Endodermal cell (in vitro differentiated cells): ENCODE data around the gene GEMIN4. TPM values are rescaled to one million over a fixed set of nuclear protein-coding genes. Genes with fewer than 3 reads are reported as not detected.

Experiments
- DNase-seq: peaks from one replicate; pipeline ENCODE4 v3.0.0-alpha.2; 2017
- H3K27ac ChIP-seq: 2 replicates; pipeline ENCODE4 v1.5.1; 2013; ENCODE audit warnings: mild to moderate bottlenecking, low read depth, low read length, moderate library complexity
- H3K27me3 ChIP-seq: 2 replicates; pipeline ENCODE4 v1.6.1; 2013; ENCODE audit warnings: mild to moderate bottlenecking, low read length, moderate library complexity; ENCODE audit not compliant: insufficient read depth, control insufficient read depth, poor library complexity, severe bottlenecking
- H3K36me3 ChIP-seq: 2 replicates; pipeline ENCODE4 v1.7.0; 2013; ENCODE audit warnings: mild to moderate bottlenecking, low read length, moderate library complexity; ENCODE audit not compliant: control insufficient read depth, insufficient read depth
- H3K4me1 ChIP-seq: one replicate; pipeline ENCODE4 v1.7.0; 2013; ENCODE audit warnings: low read length; ENCODE audit not compliant: control insufficient read depth, insufficient read depth
- H3K4me3 ChIP-seq: 2 replicates; pipeline ENCODE4 v1.5.1; 2013; ENCODE audit warnings: mild to moderate bottlenecking, low read length, moderate library complexity
- H3K9ac ChIP-seq: 2 replicates; pipeline ENCODE4 v1.6.1; 2013; ENCODE audit warnings: mild to moderate bottlenecking, low read length, moderate library complexity; ENCODE audit not compliant: poor library complexity, severe bottlenecking; ENCODE audit errors: extremely low read depth
- H3K9me3 ChIP-seq: 2 replicates; pipeline ENCODE4 v1.6.1; 2013; ENCODE audit warnings: mild to moderate bottlenecking, low read length, moderate library complexity; ENCODE audit not compliant: control insufficient read depth
- H3K27ac Mint-ChIP-seq: 2 replicates; pipeline ENCODE4 v1.8.0; 2020; ENCODE audit warnings: mixed read lengths
- H3K27me3 Mint-ChIP-seq: 2 replicates; pipeline ENCODE4 v1.8.0; 2021; ENCODE audit warnings: mild to moderate bottlenecking, mixed read lengths; ENCODE audit not compliant: insufficient read depth
- H3K36me3 Mint-ChIP-seq: 2 replicates; pipeline ENCODE4 v1.8.0; 2020; ENCODE audit warnings: low read depth, mixed read lengths
- H3K4me1 Mint-ChIP-seq: 2 replicates; pipeline ENCODE4 v1.8.0; 2020; ENCODE audit warnings: mixed read lengths
- H3K4me3 Mint-ChIP-seq: 2 replicates; pipeline ENCODE4 v1.8.0; 2020; ENCODE audit warnings: mild to moderate bottlenecking, moderate library complexity, mixed read lengths
- H3K9me3 Mint-ChIP-seq: 2 replicates; pipeline ENCODE4 v1.8.0; 2020; ENCODE audit warnings: mild to moderate bottlenecking, mixed read lengths
- CTCF ChIP-seq: fragments of 200-600 bp; sonication (generic); conservative IDR thresholded peaks from 2 replicates; pipeline ENCODE4 v1.5.0; 2021; ENCODE audit warnings: antibody characterized with exemption, mild to moderate bottlenecking
- WGBS, 2 experiments: methylation state at CpG; one replicate each; pipeline versions ENCODE4 v1.1.5 to v1.1.7; 2013; ENCODE audit warnings: missing lambda C conversion rate in 2 of 2, mixed read lengths in 1 of 2; ENCODE audit not compliant: insufficient coverage in 1 of 2, insufficient read length in 1 of 2; 5-methylcytosine and 5-hydroxymethylcytosine counted together
- total RNA-seq, 2 donors: library from RNA; stranded (reverse); fragmentation: NEBNext Ultra II Directional in 1 of 2; extraction: Animal tissue kit (Norgen Biotek cat#: 25700) in 1 of 2; gene quantifications; 2 replicates in 1 of 2; 3 replicates in 1 of 2; pipeline ENCODE4 v1.2.1, GENCODE V29; 2021

Gene GEMIN4
- total RNA-seq, 2 donors from 2014 or later, result 30.3 to 36.2 TPM

- Histone ChIP-seq H3K4me1 (peaks cover 4% of the 10 kb centered on the region), H3K27ac (no peak overlapping the region)
- H3K4me1 Mint-ChIP-seq, result peaks cover 36% of the 10 kb centered on the region
Measured at GRCh38 chr17:753418-753817, 1.4 kb upstream of the GEMIN4 start.

GRCh38 chr17:752620-753219, 656 bp upstream of the GEMIN4 start:
- Mint-ChIP-seq H3K27me3 (no peaks in the 10 kb centered on the region), H3K9me3 (peaks cover 15% of the 10 kb centered on the region), H3K36me3 (peaks cover 46% of the 10 kb centered on the region), H3K27ac (peak overlapping the region; percentile 98), H3K4me1 (peaks cover 36% of the 10 kb centered on the region), H3K4me3 (peak overlapping the region; percentile 81)
- H3K9ac ChIP-seq, result peak overlapping the region; percentile 45
- no peak for TF ChIP-seq CTCF
- H3K27ac ChIP-seq, result peak overlapping the region; percentile 8
- H3K36me3 ChIP-seq, result peaks cover 47% of the 10 kb centered on the region
- peak overlapping the region; percentile 87 for H3K4me3 ChIP-seq
- peak; percentile 89 for DNase-seq
- H3K4me1 ChIP-seq, result peaks cover 4% of the 10 kb centered on the region
- peaks cover 33% of the 10 kb centered on the region for H3K9me3 ChIP-seq
- WGBS, 2 experiments, result 41 to 63% methylated on average over 17 to 38 of the region's 43 CpGs
- no peaks in the 10 kb centered on the region for H3K27me3 ChIP-seq

More at GRCh38 chr17:753418-753817, 1.4 kb upstream of the GEMIN4 start:
- Histone ChIP-seq H3K9me3 (peaks cover 33% of the 10 kb centered on the region), H3K4me3 (no peak overlapping the region), H3K36me3 (peaks cover 47% of the 10 kb centered on the region), H3K9ac (no peak overlapping the region), H3K27me3 (no peaks in the 10 kb centered on the region)
- no peak for DNase-seq
- Mint-ChIP-seq H3K36me3 (peaks cover 45% of the 10 kb centered on the region), H3K27ac (peak overlapping the region; percentile 15), H3K9me3 (peaks cover 12% of the 10 kb centered on the region), H3K4me3 (peak overlapping the region; percentile 29), H3K27me3 (no peaks in the 10 kb centered on the region)
- whole genome bisulfite sequencing, 2 experiments, result 92 to 93% methylated on average over 11 to 13 of the region's 13 CpGs
- no peak for TF ChIP-seq CTCF

GRCh38 chr17:751269-752001, 629 bp downstream of the GEMIN4 start:
- TF ChIP-seq CTCF, result no peak
- 4 to 5% methylated on average over 24 to 49 of the region's 49 CpGs for WGBS, 2 experiments
- H3K27ac ChIP-seq, result no peak overlapping the region
- peak overlapping the region; percentile 78 for H3K27ac Mint-ChIP-seq
- no peaks in the 10 kb centered on the region for H3K27me3 Mint-ChIP-seq
- H3K36me3 ChIP-seq, result peaks cover 47% of the 10 kb centered on the region
- DNase-seq, result peak; percentile 68
- peaks cover 49% of the 10 kb centered on the region for H3K36me3 Mint-ChIP-seq
- H3K4me1 Mint-ChIP-seq, result peaks cover 36% of the 10 kb centered on the region
- H3K4me1 ChIP-seq, result peaks cover 4% of the 10 kb centered on the region
- peak overlapping the region; percentile 81 for H3K4me3 Mint-ChIP-seq
- peaks cover 25% of the 10 kb centered on the region for H3K9me3 ChIP-seq
- peak overlapping the region; percentile 87 for H3K4me3 ChIP-seq
- peaks cover 15% of the 10 kb centered on the region for H3K9me3 Mint-ChIP-seq
- no peaks in the 10 kb centered on the region for H3K27me3 ChIP-seq
- peak overlapping the region; percentile 68 for H3K9ac ChIP-seq
